Fibroblast of mammary gland (primary cell): ENCODE measurements around the gene PVALEF.
"Not testable (repeated sequence)": the region's sequence is repeated elsewhere in the genome, so short reads cannot be mapped to it uniquely, and the experiment has no call there.

Experiments
- DNase-seq: peaks from one replicate; pipeline ENCODE4 v3.0.0-alpha.2; 2010; ENCODE audit warnings: low read depth
- H3K4me3 ChIP-seq: 2 replicates; pipeline ENCODE4 v1.5.1; 2011; ENCODE audit warnings: low read depth, mild to moderate bottlenecking, low read length, moderate library complexity; ENCODE audit not compliant: control insufficient read depth
- TF ChIP-seq, protein P1 (sequence below): conservative IDR thresholded peaks from 2 replicates; pipeline ENCODE4 v1.5.1; 2011; ENCODE audit warnings: low read depth, low read length, inconsistent platforms; ENCODE audit not compliant: control insufficient read depth, insufficient read depth

Gene PVALEF

DNA sequence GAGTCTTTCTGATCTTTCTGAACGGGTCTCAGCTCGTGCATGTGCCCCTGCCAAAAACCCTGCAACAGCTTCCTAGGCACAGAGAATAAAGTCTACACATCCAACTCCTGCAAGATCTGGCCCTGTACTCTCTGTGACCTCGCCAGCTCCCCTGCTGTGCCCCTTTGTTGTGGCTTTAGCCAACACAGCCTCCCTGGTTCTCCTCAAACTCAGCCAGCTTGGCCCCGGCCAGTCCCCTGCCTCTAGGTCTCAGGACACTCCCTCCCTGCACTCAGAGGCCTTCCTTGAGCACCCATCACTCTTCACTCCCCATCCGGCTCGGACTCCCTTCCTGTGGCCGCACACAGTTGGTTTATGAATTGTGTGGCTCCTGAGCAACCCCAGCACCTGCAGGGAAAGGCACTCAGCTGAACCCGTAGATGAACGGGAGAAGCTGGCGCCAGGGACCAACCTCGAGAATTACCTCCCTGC lies 56.1 kb downstream of the PVALEF start:
- DNase-seq, result no peak
- H3K4me3 ChIP-seq, result peak overlapping the region; percentile 61
- TF ChIP-seq, protein P1, sequence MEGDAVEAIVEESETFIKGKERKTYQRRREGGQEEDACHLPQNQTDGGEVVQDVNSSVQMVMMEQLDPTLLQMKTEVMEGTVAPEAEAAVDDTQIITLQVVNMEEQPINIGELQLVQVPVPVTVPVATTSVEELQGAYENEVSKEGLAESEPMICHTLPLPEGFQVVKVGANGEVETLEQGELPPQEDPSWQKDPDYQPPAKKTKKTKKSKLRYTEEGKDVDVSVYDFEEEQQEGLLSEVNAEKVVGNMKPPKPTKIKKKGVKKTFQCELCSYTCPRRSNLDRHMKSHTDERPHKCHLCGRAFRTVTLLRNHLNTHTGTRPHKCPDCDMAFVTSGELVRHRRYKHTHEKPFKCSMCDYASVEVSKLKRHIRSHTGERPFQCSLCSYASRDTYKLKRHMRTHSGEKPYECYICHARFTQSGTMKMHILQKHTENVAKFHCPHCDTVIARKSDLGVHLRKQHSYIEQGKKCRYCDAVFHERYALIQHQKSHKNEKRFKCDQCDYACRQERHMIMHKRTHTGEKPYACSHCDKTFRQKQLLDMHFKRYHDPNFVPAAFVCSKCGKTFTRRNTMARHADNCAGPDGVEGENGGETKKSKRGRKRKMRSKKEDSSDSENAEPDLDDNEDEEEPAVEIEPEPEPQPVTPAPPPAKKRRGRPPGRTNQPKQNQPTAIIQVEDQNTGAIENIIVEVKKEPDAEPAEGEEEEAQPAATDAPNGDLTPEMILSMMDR, result no peak

DNA sequence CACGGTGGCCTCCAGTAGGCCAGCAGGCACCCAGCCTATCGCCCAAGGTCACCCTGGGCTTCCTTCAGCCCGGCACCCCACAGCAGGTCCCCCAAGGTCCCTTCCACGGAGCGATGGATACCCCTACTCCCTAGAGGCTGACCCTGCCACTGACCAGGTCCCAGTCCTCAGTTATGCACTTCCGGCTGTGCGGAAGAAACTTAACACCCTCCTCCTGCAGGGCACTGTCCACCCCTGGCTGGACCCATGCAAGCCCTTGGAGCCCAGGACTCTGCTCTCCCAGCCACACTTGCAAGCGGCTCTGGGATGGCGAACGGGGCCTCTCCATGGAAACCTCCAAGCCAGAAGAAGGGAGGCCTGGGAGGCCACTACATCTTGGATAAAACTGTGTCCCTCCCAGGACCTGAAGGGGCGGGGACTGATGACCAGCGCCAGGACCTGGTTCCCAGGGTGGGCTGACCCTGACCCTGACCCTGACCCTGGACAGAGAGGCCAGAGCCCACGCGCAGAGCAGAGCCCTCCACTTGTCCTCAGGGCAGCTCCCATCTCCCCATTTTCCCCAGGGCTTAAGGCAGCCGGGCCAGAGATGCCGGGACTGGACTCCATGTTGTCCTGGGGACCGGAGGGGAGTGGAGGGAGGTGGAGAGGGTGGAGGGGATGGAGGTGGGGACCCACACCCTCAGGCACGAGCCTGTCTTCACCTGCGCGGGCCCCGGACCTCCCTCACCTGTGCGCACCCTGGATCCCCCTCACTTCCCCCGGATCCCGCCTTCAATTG lies 56.7 kb downstream of the PVALEF start:
- TF ChIP-seq, protein P1, result no peak
- H3K4me3 ChIP-seq, result peak overlapping the region; percentile 61
- DNase-seq, result no peak

DNA sequence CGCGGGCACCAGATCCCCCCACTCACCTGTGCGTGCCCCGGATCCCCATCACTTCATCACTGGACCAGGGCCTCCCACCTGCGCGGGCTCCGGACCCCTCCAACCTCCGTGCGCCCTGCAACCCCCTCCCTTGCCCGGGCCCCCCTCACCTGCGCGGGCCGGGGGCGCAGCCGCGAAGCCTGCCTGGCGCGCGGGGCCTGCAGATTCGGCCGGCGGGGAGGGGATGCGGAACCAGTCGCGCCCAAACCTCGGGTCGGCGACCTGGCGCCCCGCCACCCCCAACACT lies 57.3 kb downstream of the PVALEF start:
- no peak for DNase-seq
- H3K4me3 ChIP-seq, result peak overlapping the region; percentile 61

DNA sequence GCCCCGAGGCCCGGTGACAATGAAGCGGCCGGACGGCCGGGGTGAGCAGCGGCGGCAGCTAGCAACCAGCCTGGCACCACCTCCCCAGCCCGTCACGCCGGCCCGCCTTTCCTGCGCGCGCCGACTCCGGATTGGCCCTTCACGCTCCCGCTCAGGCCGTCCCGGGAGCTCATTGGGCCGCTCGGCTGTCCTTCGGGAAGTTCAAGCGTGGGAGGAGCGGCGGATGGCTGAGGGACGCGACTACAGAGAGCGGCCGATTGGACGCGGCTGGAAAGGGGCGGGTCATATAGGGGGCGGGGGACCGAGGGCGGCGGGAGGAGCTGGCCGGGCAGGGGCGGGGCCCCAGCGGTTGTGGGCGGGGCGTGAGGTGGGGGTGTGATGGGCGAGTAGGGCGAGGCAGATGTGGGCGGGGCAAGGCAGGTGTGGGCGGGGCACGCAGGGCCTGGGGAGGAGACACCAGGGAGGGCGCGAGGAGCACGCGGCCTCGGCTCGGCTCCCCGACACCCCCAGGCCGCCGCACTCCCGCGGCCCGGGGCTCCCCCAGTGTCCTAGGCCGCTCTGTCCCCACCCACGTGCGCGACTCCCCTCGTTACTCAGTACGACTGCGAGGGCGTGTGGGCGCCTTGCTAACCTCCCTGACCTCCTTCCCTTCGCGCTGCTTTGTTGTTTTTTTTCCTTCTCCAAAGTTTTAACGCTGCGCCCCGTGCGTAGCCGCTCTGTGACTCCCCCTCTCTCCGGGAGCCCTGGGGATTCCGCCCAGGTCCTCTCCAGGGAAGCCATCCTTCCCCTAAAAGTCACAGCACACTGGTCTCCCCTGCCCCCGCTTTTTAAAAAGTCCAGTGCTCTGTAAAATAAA lies 57.8 kb downstream of the PVALEF start, which contains the start of gene CEP131:
Gene CEP131 (minus strand): TSS at position 60 of the 856 bp plus-strand sequence. CDS start 2,909 bp downstream, outside the sequence.
- H3K4me3 ChIP-seq, result peak within 1 kb of the TSS; percentile 61
- DNase-seq, result peak; percentile 96
- TF ChIP-seq, protein P1, result no peak

More for the DNA sequence above, 57.3 kb downstream of the PVALEF start:
- TF ChIP-seq, protein P1, result no peak

DNA sequence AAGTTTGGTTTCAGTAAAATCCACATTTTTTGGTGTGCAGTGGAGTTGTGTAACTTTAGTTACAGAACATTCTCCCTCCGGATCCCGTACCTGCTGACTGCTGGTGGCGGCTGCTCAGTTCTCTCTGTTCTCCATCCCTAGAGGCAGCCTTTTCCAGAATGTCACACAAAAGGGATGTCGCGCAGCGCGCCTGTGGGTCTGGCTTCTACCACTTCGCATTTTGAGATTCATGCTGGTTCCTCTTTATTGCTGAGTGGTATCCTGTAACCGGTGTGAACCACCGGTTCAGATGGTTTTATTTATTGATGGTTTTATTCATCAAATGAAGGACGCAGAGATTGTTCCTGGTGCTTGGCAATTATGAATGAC lies 58.4 kb downstream of the PVALEF start:
- peak overlapping the region; percentile 40 for H3K4me3 ChIP-seq
- TF ChIP-seq, protein P1, result no peak
- no peak for DNase-seq

DNA sequence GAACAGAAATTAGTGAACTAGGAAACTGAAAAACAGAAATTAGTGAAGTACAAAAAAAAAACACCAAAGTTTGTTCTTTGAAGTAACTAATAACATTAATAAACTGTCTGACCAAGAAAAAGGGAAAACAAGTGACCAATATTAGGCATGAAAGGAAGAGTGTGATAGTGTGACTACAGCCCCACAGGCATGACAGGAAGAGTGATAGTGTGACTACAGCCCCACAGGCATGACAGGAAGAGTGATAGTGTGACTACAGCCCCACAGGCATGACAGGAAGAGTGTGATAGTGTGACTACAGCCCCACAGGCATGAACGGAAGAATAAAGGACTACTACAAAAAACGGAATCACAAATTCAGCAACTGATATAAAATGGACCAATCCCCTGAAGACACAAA lies 62.3 kb downstream of the PVALEF start:
- DNase-seq, H3K4me3 ChIP-seq: not testable (repeated sequence)

DNA sequence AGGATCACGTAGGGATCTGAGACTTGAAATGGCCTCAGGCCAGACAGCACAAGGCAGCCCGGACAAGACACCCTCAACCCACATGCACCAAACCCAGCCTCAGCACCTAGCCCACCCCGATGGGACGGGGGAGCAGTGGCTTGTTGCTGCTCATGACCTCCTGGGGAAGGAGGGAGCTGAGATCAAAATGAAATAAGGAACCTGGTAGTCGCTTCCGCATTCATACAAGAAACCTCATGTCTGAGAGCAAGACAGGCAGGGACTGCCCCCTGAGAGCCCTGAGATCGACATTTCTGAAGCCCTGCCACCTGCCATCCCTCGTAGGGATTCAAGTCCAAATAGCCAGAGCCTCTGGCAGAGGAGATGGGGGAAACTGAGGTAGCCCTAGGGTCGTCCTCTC lies 63.1 kb downstream of the PVALEF start:
- TF ChIP-seq, protein P1, result no peak
- H3K4me3 ChIP-seq, result no peak overlapping the region
- DNase-seq, result no peak
